DMS 273 treated with DMSO at 0.1 percent for 48 hours (cell line): ENCODE measurements around the gene STKLD1.
"Not testable (repeated sequence)": the region's sequence is repeated elsewhere in the genome, so short reads cannot be mapped to it uniquely, and the experiment has no call there.

Experiments used
- DNase-seq: peaks from one replicate; lab custom pipeline; 2025; lab: John Stamatoyannopoulos, UW

STKLD1 gene

DNA sequence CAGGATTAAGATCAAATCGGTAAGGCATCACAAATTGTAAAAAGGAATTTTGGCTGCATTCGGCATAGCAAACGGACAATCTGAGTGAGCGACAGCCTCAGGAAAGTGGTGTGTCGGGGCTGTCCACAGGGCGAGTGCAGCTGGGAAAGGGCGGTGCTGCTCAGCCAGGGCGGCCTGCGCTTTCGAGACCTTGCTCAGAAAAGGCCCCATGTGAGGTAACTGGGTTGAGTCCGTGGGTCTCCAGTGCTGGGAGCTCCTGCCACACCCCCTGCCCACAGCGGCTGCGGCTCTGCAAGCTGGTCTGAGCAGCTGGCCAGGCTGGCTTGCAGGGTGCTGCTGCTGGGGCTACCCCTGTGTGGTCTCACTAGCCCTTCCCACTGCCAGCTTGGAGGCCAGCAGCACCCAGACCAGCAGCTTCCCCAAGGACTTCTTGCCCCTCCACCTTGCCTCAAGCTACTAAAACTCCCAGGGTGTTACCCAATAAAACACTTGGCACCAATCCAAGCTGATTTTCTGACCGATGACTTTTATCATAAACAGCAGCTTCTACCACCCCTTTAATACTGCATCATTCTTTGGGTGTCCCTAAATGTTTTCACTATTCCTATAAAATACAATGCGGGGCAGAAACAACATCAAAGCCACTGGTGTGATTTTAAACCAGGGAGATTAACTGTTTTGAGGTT lies 13.7 kb upstream of the STKLD1 start:
- DNase-seq: no peak

DNA sequence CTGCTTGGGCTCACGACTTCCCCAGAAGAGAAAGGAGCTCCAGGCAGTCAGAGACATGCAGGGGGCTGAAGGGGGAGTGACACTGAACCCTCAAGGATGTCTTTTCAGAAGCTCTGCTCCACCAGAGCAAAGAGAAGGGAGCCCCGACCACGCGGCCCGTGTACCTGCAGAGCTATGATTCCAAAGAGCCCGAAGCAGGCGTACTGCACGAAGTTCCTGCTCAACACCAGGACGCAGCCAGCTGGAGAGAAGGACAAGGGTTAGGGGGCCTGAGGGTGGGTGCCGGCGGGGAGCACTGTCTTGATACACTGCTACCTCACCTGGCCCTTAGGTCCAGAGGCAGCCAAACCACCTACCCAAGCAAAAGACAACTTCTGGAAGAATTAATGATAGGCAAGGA lies 9.7 kb upstream of the STKLD1 start:
- DNase-seq: no peak

DNA sequence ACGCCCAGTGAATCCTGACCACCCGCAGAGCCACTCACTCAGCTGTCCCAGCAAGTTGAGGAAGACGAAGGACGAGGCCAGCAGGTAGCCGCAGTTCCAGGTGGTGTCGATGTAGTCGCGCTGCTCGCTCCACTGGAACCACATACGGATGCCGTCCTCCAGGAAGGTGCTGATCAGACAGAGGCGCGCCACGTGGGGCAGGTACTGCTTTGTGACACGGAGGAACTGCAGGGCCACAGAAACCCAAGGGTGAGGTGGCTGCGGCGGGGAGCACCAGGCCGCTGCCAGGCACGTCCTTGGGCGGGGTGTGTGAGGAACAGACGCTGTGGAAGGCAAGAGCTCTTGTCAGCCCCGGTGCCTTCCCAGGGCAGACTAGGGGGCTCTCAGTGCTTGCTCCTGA lies 8.9 kb upstream of the STKLD1 start:
- no peak for DNase-seq

DNA sequence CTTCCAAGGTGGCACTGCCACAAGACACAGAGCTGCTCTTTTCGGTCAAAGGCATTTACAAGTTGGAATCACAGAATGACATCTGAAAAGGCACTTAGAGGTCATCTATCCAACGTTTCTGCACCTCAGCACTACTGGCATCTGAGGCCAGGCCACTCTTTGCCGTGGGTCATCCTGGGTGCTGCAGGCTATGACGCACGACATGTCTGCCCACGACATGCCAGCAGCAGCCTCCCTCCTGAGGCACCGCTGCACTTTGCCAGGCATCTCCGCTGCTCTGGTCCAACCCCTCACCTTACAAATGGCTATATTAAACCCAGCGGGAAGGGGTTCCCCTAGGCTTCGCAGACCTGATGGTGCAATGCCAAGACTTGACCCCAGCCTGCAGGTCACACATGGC lies 8.4 kb upstream of the STKLD1 start:
- no peak for DNase-seq

DNA sequence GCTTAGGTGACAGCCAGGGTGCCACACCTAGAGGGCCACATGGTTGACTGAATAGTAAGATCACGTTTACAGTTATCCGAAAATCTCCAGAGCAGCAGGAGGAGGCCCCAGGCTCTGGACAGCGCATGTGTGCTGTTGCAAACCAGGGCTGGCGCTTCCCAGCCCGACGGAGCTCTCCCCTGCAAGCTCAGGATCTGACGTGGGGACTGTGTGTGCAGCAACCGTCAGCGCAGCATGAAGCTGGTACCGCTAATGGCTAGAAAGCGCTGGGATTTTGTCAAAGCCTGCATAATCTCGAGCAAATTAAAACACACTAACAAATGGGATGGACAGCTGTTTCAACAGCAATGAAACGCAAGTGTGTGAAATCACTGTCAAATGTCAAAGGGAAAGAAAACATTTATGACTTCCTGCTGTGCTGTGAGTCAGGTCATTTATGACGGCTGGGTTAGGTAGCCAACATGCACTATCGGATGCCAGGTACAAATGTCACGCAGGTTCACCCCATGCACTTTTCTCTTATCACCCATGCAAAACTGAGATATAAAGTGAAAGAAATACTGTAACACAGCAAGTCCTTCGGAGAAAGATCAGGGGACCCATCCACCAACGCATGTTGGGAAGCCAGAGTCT lies 7.8 kb upstream of the STKLD1 start:
- DNase-seq: no peak

DNA sequence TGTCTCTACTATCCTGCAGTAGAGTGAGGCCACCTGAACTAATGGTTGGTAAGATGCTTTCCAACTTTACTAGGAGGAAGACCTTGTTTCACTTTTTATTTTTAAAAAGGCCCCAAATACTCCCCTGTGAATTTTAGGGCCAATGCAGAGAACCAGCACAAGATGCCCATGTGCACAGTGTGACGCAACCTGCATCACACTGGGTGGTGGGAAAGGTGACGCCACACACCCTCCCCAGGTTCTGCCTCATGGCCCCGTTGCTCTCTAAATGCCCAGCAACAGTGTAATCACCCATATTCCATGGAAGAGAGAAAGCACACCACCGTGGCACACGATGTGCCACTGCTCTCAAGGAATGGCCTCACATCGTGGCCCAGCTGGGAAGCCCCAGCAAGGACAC lies 6.7 kb upstream of the STKLD1 start:
- DNase-seq: no peak

DNA sequence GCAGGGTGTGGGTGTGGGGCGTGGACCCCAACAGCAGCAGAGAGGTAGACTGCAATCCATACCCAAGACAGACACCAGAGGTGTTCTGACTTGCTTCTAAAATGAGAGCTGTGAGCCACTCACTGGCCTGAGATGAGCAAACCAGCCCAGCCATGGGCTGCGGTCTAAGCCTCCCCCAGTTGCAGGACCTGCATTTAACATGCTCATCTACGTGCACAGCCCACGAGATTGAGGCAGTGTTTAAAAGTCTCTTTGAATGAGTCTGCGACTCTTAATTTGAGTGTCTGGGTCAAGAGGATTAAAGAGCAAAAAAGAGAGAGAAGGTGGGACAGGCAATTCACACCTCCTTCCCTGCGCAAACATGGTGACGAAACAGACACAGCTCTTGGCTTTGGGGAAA lies 6.2 kb upstream of the STKLD1 start:
- DNase-seq: no peak

DNA sequence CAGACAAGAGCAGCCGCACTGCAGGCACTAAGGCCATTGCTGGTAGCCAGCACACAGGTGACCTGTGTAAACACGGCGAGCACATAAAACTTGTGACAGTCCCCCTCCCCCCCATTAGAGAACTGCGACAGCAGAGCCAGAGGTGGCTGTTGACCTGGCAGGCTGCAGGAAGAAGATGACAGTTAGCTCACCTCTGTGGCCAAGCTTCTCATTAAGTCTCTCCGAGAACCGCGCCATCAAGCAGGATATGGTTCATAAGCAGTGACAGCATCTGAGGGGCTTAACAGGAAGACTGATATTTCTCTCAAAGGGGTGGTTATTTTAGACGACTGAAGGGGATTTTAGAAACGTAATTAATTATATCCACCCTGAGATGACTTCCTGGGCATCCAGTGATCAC lies 5.5 kb upstream of the STKLD1 start:
- DNase-seq: no peak

DNA sequence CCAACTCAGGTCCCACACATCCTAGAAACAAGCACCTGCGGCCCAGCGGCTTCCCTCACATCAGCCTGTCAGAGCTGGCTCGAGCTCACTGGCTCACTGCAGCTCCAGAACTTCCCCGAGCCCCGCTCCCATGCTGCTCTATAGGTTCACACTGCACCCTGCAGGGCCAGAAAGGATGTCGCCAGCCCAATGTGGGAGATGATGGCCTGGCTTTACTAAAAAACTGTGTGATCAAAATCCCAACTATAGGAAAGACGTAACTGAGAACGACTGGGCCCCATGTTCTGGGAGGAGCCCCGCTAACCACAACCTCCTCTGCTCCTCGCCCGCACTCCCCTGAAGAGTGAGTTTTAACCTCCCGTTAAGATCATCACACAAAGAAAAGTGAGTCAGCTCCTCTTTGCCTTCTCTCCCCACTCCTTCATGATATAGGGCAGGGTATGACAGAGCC lies 4.9 kb upstream of the STKLD1 start:
- no peak for DNase-seq

DNA sequence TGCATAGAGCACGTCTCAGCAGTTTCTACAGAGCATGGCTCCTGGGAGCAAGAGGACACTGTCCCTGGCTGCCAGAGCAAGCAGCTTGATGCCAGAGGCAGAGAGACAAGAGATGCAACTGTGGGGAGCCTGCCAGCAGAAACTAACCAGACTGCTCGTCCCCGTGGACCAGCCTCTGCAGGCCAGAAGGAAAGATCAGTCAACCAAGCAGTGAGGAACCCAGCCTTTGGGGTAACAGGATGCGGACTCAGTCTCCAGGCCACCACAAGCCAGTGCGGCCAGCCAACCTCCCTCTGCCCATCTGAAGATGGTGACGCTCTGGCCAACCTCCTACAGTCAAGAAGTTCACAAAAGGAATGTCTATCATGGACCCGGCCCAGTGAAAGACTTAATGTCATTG lies 4.0 kb upstream of the STKLD1 start:
- no peak for DNase-seq

DNA sequence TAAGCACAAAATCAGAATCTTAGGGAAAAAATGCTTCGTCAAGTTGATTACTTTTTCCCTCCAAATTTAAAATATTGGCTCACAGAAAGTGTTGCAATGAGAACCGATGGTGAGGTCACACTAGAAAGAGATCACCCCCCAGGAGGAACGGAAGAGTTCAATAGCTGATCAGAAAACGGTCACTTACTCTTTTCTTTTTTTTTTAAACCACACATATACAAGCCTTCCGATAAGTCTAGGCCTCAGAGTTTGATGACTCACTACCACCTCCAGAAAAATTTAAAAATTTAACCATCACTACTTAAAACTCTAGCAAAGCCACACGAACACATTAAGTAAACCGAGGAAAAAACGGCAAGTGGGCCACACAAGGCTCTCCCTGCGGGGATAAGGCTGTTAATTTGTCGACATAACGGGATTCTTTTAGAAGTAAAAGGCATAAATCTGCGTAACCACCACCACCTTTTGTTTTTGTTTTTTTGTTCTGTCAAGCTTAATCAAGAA lies 1.5 kb upstream of the STKLD1 start:
- DNase-seq: no peak

DNA sequence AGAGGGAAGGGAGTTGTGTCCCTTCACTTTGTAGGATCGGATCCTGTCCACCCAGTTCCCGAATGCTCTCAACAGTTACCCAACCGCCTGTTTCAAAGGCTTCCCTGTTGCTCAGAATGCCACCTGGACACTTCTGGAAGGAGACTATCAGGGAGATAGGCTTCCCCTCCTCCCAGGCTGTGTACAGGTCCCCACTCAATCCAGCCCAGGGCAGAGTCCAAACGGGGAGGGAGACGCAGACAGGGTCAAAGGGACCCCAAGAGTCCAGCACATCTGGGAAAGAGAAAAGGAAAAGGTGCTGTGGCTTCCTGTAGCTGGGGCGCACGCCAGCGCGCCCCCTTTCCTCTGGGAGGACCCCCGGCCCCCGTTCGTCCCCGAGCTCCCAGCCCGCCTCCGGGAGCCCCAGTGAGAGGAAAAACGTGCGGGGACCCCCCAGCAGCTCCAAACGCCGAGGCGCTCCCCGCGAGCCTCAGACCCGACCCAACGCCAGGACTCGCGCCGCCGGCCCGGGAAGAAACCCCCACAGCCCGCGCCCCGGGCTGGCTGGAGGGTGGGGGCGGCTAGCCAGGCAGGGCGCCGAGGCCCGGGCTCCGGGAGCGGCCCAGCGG lies 946 bp upstream of the STKLD1 start:
- no peak for DNase-seq

DNA sequence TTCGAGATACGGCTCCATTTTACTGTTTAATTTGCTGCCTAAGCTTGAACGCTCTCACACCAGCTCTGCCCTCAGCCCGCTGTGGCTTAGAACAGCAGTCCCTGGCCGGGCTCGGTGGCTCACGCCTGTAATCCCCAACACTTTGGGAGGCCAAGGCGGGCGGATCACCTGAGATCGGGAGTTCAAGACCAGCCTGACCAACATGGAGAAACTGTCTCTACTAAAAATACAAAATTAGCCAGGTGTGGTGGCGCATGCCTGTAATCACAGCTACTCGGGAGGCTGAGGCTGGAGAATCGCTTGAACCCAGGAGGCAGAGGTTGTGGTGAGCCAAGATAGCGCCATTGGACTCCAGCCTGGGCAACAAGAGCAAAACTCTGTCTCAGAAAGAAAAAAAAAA lies 1.1 kb downstream of the STKLD1 start:
- not testable (repeated sequence) for DNase-seq

DNA sequence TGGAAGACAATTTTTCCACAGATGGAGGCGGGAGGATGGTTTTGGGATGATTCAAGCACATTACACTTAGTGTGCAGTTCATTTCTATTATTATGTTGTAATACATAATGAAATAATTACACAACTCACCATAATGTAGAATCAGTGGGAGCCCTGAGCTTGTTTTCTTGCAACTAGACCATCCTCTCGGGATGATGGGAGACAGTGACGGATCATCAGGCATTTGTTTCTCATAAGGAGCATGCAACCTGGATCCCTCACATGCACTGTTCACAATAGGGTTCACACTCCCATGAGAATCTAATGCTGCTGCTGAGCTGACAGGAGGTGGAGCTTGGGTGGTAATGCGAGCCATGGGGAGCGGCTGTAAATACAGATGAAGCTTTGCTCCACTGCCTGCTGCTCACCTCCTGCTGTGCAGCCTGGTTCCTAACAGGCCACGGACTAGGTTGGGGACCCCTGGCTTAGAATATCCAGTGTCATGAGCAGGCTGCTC lies 1.6 kb downstream of the STKLD1 start:
- DNase-seq: no peak

DNA sequence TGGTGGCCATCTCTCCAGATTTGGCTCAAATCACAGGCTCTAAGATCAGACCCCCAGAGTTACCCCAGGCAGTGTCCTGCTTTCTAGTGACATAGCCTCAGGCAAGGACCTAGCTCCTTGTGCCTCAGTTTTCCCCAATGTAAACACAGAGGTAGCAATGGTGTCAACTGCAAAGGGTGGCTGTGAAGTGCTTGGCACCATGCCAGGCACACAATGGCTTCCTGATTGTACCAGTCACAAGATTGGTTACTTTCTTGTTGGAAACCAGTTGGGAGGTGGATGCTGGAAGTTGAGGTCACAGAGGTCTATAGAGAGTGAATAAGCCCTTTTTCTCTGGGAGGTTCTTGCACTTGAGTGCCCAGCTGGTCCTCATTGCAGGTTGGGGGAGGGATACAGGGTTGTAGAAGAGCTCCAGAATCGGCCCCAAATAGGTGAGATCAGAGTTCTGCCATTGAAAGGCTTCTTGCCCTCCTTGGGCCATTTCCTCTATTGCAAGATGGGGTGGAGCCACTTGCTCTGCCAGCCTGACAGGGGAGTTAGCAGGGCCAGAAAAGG lies 2.3 kb downstream of the STKLD1 start:
- no peak for DNase-seq

DNA sequence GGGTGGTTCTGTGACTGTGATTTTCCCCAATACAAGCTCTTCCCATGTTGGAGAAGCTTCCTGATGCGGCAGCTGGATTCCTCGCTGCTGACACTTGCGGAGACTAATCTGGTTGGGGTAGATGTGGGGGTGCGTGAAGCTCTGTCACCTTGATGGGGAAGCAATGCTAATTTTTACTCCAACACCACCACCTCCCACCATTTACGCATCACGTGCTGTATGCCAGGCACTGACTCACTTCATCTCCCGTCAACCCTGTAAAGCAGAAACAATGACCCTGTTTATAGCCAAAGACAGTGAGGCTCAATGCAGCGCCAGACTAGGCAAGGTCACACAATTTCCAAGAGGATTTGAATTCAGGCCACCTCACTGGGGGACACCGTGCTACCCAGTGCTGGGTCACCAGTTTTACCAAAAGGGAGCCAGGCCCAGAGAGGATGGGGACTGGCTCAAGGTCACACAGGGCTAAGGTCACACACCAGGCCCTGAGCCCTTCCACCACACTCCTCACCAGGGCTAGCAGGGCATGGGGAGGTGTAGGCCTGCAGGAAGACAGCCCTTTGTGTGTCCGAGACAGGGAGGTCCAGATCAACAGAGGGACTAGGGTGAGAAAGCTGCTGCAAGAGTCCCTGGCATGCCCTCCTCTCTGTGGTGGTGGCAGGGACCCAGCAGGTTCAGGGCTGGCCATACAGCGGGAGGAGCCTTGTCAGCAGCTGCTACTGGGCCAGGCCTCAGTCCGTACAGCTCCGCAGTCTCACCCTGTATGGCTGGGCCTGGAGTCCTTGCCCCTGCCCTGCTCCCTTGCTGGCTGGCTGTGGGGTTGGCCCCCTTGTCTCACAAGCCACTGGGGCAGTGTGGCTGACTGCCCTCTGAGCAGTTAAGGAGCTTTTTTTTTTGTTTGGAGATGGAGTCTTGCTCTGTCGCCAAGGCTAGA lies 3.3 kb downstream of the STKLD1 start:
- no peak for DNase-seq

DNA sequence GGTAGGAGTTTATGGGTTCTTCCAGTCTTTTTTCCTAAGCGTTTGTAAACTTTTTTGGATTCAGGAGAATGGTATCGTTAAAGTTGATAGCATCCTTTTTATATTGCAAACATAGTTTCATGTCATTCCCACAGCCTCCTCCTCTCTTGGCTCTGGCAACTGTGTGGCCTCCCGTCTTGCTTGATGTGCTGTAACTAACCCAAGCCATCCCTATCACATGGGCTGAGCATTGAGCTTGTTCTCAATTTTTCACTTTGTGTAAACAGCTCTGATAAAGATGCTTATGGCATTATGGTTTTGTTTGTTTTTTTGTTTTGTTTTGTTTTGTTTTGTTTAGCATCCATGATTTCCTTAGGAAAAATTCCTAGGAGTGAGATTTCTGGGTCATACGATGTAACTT lies 4.6 kb downstream of the STKLD1 start:
- DNase-seq: no peak

DNA sequence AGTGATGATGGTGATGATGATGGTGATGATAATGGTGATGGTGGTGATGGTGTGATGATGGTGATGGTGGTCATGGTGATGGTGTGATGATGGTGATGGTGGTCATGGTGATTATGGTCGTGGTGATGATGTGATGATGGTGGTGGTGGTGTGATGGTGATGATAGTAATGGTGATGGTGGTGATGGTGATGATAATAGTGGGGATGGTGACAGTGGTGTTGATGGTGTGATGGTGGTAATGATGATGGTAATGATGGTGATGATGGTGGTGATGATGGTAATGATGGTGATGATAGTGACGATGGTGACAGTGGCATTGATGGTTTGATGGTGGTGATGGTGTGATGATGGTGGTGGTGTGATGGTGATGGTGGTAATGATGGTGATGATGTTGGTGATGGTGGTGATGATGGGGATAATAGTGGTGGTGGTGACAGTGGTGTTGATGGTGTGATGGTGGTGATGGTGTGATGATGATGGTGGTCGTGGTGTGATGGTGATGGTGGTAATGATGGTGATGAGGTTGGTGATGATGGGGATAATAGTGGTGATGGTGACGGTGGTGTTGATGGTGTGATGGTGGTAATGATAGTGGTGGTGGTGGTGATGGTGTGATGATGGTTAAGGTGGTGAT lies 6.5 kb downstream of the STKLD1 start:
- DNase-seq: no peak

DNA sequence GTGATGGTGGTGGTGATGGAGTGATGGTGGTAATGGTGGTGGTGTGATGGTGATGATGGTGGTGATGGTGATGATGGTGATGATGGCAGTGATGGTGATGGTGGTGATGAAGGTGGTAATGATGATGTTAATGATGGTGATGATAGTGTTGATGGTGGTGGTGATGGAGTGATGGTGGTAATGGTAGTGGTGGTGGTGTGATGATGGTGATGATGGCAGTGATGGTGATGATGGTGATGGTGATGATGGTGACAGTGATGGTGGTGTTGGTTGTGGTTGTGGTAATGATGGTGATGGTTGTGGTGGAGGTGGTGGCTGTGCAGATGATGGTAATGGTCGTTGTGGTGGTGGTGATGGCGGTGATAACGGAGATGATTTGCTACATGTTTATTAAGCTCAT lies 7.3 kb downstream of the STKLD1 start:
- DNase-seq: no peak

DNA sequence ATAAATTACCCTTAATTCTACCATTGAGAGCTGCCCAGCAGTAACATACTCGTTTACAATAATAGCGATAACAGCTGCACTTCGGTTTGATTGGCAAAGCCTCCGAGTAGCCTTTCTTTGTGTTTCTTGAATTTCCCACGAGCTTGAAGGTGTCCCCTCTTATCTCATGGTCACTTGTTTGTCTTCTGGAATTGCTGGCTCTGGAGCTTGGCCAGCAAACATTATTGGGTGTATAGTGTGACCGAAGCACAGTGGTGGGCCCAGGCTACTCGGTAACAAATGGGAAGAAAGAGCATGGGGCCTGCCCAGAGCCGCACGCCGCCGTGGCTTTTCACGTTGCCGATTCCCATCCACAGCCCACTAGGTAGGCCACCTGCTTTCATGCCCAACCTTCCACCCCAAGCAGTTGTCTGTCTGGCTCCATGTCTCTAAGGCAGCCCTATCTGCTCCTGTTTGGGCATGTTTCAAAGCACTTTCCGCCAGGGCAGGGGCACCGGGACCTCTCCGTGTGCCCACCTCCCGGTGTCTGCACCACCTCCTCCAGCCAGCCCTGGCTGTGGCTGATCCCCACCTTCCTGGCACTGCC lies 8.7 kb downstream of the STKLD1 start:
- no peak for DNase-seq

DNA sequence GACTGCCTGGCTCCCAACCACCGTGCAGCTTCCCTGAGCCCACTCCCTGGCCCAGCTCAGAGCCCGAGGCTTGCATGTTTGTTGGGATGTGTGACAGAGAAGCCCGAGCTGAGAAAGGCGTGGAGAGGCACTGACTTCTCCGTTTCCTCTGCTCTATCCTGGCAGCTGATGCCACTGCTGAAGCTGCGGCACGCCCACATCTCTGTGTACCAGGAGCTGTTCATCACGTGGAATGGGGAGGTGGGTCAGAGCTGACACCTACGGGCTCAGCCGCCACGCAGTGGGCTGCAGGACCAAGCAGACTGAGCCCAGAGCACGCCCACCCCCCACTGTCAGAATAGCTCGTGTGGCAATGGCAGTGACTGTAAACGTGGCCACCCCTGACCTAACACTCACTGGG lies 9.3 kb downstream of the STKLD1 start:
- DNase-seq: no peak
